Gastrocnemius medialis (tissue), 4 donors: ENCODE data around the gene FASN.

Source experiments
- POLR2A ChIP-seq, 2 donors: fragments of 450-650 bp; IDR thresholded peaks; one replicate each; pipeline ENCODE4 v1.6.1; 2017; ENCODE audit warnings: antibody characterized with exemption in 2 of 2, mild to moderate bottlenecking in 2 of 2, moderate library complexity in 2 of 2
- TF ChIP-seq, protein P1 (sequence below), 5 experiments: fragments of 450-650 bp in 3 of 5; fragments of 200-600 bp in 2 of 5; sonication (generic) in 2 of 5; IDR thresholded peaks in 4 of 5; conservative IDR thresholded peaks in 1 of 5; 1 replicate in 4 of 5; 2 replicates in 1 of 5; pipeline ENCODE4 v1.5.1; 2016 to 2019; ENCODE audit warnings: antibody characterized with exemption in 5 of 5, mild to moderate bottlenecking in 3 of 5, moderate library complexity in 3 of 5

DNA sequence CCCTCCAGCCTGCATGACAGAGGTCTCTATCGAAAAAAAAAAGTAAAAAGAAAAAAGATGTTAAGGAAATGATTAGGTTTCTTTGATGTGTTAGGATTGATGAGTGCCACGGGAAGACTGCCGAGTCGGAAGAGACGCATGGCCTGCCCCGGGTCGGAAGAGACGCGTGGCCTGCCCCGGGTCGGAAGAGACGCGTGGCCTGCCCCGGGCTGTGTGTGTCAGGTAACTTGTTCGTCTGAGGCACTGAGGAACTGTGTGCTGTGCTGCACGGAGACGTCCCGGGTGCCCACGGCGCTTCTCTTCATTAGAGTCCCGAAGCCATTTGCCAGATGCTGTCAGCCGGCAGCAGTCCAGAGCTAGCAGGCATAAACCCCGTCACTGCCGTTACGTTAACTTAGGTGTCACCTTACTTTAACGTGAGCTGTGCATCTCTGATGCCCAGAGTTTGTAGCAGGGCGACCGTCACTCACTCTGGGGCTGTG lies 40.5 kb upstream of the FASN start:
- TF ChIP-seq, protein P1, sequence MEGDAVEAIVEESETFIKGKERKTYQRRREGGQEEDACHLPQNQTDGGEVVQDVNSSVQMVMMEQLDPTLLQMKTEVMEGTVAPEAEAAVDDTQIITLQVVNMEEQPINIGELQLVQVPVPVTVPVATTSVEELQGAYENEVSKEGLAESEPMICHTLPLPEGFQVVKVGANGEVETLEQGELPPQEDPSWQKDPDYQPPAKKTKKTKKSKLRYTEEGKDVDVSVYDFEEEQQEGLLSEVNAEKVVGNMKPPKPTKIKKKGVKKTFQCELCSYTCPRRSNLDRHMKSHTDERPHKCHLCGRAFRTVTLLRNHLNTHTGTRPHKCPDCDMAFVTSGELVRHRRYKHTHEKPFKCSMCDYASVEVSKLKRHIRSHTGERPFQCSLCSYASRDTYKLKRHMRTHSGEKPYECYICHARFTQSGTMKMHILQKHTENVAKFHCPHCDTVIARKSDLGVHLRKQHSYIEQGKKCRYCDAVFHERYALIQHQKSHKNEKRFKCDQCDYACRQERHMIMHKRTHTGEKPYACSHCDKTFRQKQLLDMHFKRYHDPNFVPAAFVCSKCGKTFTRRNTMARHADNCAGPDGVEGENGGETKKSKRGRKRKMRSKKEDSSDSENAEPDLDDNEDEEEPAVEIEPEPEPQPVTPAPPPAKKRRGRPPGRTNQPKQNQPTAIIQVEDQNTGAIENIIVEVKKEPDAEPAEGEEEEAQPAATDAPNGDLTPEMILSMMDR (IDR thresholded peaks at IDR 0.05 in 4 of 5, conservative IDR thresholded peaks at IDR 0.05 in 1 of 5) = no peak
- no peak for TF ChIP-seq POLR2A (IDR thresholded peaks at IDR 0.05)
